GM23338 (cell line): ENCODE results near the gene SLC2A13. TPM values are rescaled to one million over a fixed set of nuclear protein-coding genes. Genes with fewer than 3 reads are reported as not detected.

Experiments used
- ATAC-seq: fragments of 200-7000 bp; cut with Tn5 transposase; 3 replicates; pipeline ENCODE4 v1.9.1; 2020
- DNase-seq: peaks from one replicate; pipeline ENCODE4 v3.0.0-alpha.2; 2015; ENCODE audit warnings: low spot score
- H2AFZ ChIP-seq: fragments of 200-600 bp; sonication (generic); 2 replicates; pipeline ENCODE4 v1.8.0; 2016; ENCODE audit warnings: antibody characterized with exemption, mild to moderate bottlenecking, moderate library complexity
- H3F3A ChIP-seq: fragments of 200-600 bp; sonication (generic); replicated peaks from 2 replicates; pipeline ENCODE4 v1.8.0; 2017; ENCODE audit warnings: antibody characterized with exemption, mixed run types, low read depth
- H3K27ac ChIP-seq: fragments of 200-600 bp; sonication (generic); 2 replicates; pipeline ENCODE4 v1.6.1; 2016; ENCODE audit warnings: low read depth
- H3K27me3 ChIP-seq: fragments of 200-600 bp; sonication (generic); 2 replicates; pipeline ENCODE4 v1.8.0; 2016; ENCODE audit warnings: mild to moderate bottlenecking, mixed run types, moderate library complexity; ENCODE audit not compliant: insufficient read depth
- H3K36me3 ChIP-seq: fragments of 200-600 bp; sonication (generic); 2 replicates; pipeline ENCODE4 v1.8.0; 2016; ENCODE audit warnings: mild to moderate bottlenecking; ENCODE audit not compliant: insufficient read depth
- H3K4me1 ChIP-seq: fragments of 200-600 bp; sonication (generic); 2 replicates; pipeline ENCODE4 v1.8.0; 2016; ENCODE audit warnings: mild to moderate bottlenecking, moderate library complexity; ENCODE audit not compliant: insufficient read depth
- H3K4me2 ChIP-seq: fragments of 200-600 bp; sonication (generic); 2 replicates; pipeline ENCODE4 v1.7.1; 2017; ENCODE audit warnings: mixed run types
- H3K4me3 ChIP-seq: fragments of 200-600 bp; sonication (generic); 2 replicates; pipeline ENCODE4 v1.6.1; 2016; ENCODE audit warnings: mixed run types
- H3K79me2 ChIP-seq: fragments of 200-600 bp; sonication (generic); replicated peaks from 2 replicates; pipeline ENCODE4 v1.8.0; 2017; ENCODE audit warnings: mild to moderate bottlenecking; ENCODE audit not compliant: insufficient read depth
- H3K9me2 ChIP-seq: fragments of 200-600 bp; sonication (generic); 2 replicates; pipeline ENCODE4 v1.8.0; 2017; ENCODE audit not compliant: insufficient read depth
- H4K20me1 ChIP-seq: fragments of 200-600 bp; sonication (generic); replicated peaks from 2 replicates; pipeline ENCODE4 v1.8.0; 2017; ENCODE audit warnings: mild to moderate bottlenecking; ENCODE audit not compliant: insufficient read depth
- H3K27ac Mint-ChIP-seq: 2 replicates; pipeline ENCODE4 v1.8.0; 2020; ENCODE audit warnings: inconsistent platforms, mild to moderate bottlenecking, moderate library complexity, mixed read lengths
- H3K27me3 Mint-ChIP-seq: 3 replicates; pipeline ENCODE4 v1.8.0; 2022; ENCODE audit warnings: low read depth, mild to moderate bottlenecking, moderate library complexity, mixed read lengths, inconsistent platforms; ENCODE audit not compliant: insufficient read depth, poor library complexity
- H3K36me3 Mint-ChIP-seq: 3 replicates; pipeline ENCODE4 v1.8.0; 2021; ENCODE audit warnings: low read depth, mild to moderate bottlenecking, inconsistent platforms, moderate library complexity, mixed read lengths
- H3K4me1 Mint-ChIP-seq: 3 replicates; pipeline ENCODE4 v1.8.0; 2020; ENCODE audit warnings: mild to moderate bottlenecking, inconsistent platforms, mixed read lengths
- H3K4me3 Mint-ChIP-seq: 3 replicates; pipeline ENCODE4 v1.8.0; 2021; ENCODE audit warnings: moderate library complexity, mild to moderate bottlenecking, inconsistent platforms, mixed read lengths
- H3K9me3 Mint-ChIP-seq: 3 replicates; pipeline ENCODE4 v1.8.0; 2020; ENCODE audit warnings: moderate library complexity, mild to moderate bottlenecking, inconsistent platforms, mixed read lengths
- CREB1 ChIP-seq: fragments of 250-450 bp; sonication (Bioruptor Pico); IDR thresholded peaks from 2 replicates; pipeline ENCODE4 v1.5.0; 2020; ENCODE audit warnings: low read depth, mild to moderate bottlenecking, moderate library complexity
- CTCF ChIP-seq, 2 experiments: fragments of 200-600 bp in 1 of 2; sonication (generic) in 1 of 2; conservative IDR thresholded peaks; 2 replicates each; pipeline versions ENCODE4 v1.5.1 to v1.6.1; 2016 to 2017; ENCODE audit warnings: antibody characterized with exemption in 2 of 2, low read depth in 2 of 2, mild to moderate bottlenecking in 2 of 2, moderate library complexity in 1 of 2
- ETS1 ChIP-seq: IDR thresholded peaks from 2 replicates; pipeline ENCODE4 v1.6.1; 2016; ENCODE audit warnings: antibody characterized with exemption
- EZH2 ChIP-seq: fragments of 200-600 bp; sonication (generic); IDR thresholded peaks from one replicate; pipeline ENCODE4 v1.8.0; 2017; ENCODE audit warnings: antibody characterized with exemption, mild to moderate bottlenecking, low read depth; ENCODE audit not compliant: unreplicated experiment
- EZH2phosphoT487 ChIP-seq: fragments of 200-600 bp; sonication (generic); IDR thresholded peaks from one replicate; pipeline ENCODE4 v1.8.1; 2018; ENCODE audit warnings: antibody characterized with exemption; ENCODE audit not compliant: unreplicated experiment
- JUNB ChIP-seq: IDR thresholded peaks from one replicate; pipeline ENCODE4 v1.6.1; 2016; ENCODE audit warnings: antibody characterized with exemption; ENCODE audit not compliant: unreplicated experiment
- NANOG ChIP-seq: IDR thresholded peaks from 2 replicates; pipeline ENCODE4 v1.6.1; 2016; ENCODE audit warnings: antibody characterized with exemption, borderline replicate concordance
- POLR2AphosphoS5 ChIP-seq: IDR thresholded peaks from 2 replicates; pipeline ENCODE4 v1.6.1; 2016; ENCODE audit warnings: antibody characterized with exemption, low read depth
- REST ChIP-seq: IDR thresholded peaks from one replicate; pipeline ENCODE4 v1.6.1; 2018; ENCODE audit warnings: antibody characterized with exemption; ENCODE audit not compliant: unreplicated experiment
- STAT1 ChIP-seq: IDR thresholded peaks from one replicate; pipeline ENCODE4 v1.6.1; 2016; ENCODE audit warnings: antibody characterized with exemption; ENCODE audit not compliant: unreplicated experiment
- ZNF114 ChIP-seq: fragments of 250-450 bp; sonication (Bioruptor Pico); IDR thresholded peaks from 2 replicates; pipeline ENCODE4 v1.5.0; 2020; ENCODE audit warnings: mild to moderate bottlenecking, moderate library complexity
- ZNF331 ChIP-seq: fragments of 250-450 bp; sonication (Bioruptor Pico); IDR thresholded peaks from 2 replicates; pipeline ENCODE4 v1.5.0; 2020; ENCODE audit warnings: low read depth, mild to moderate bottlenecking, moderate library complexity
- ZNF462 ChIP-seq: fragments of 250-450 bp; sonication (Bioruptor Pico); IDR thresholded peaks from 2 replicates; pipeline ENCODE4 v1.5.0; 2020; ENCODE audit warnings: mild to moderate bottlenecking, moderate library complexity
- polyA plus RNA-seq: library from polyadenylated mRNA; unstranded; fragments of >200 nt; fragmentation: Nextera tagmentation; extraction: Ambion mirVana; gene quantifications from 2 replicates; pipeline ENCODE4 v1.2.1, GENCODE V29; 2016
- total RNA-seq: library from RNA; depleted of rRNA; stranded (reverse); fragments of >200 nt; shearing (Covaris generic); gene quantifications from 2 replicates; pipeline ENCODE4 v1.2.3, GENCODE V29; 2014

SLC2A13 gene
- total and polyA plus RNA-seq, 2 experiments from 2014 or later, result 6.8 to 22.7 TPM

- Histone ChIP-seq H4K20me1 (no peaks in the 10 kb centered on the region), H3F3A (no peaks in the 10 kb centered on the region), H3K36me3 (no peaks in the 10 kb centered on the region), H3K4me3 (no peak overlapping the region), H3K27ac (no peak overlapping the region), H3K4me2 (no peak overlapping the region), H2AFZ (no peak overlapping the region), H3K79me2 (no peaks in the 10 kb centered on the region; the same call in 1 of the 2 replicates), H3K9me2 (no peaks in the 10 kb centered on the region), H3K4me1 (peaks cover 5% of the 10 kb centered on the region), H3K27me3 (no peaks in the 10 kb centered on the region)
- H3K36me3 Mint-ChIP-seq, result peaks cover 9% of the 10 kb centered on the region
- no peak for TF ChIP-seq ETS1
- TF ChIP-seq ZNF114 (CRISPR knock-in tag), result no peak
- TF ChIP-seq ZNF462 (CRISPR knock-in tag), result no peak
- no peak for TF ChIP-seq REST
- no peak for TF ChIP-seq STAT1
- no peak for TF ChIP-seq EZH2
- no peak for TF ChIP-seq CTCF (conservative IDR thresholded peaks at IDR 0.05; ENCODE audit: low read depth in 2 of 2)
- no peak for TF ChIP-seq EZH2phosphoT487
- TF ChIP-seq CREB1 (CRISPR knock-in tag), result no peak
- TF ChIP-seq NANOG, result no peak
- no peak for TF ChIP-seq ZNF331
- no peak for TF ChIP-seq POLR2AphosphoS5
- TF ChIP-seq JUNB, result no peak
- peaks cover 9% of the 10 kb centered on the region for H3K4me1 Mint-ChIP-seq
- no peak overlapping the region for H3K27ac Mint-ChIP-seq
- peak; percentile 2 for DNase-seq
- no peak for ATAC-seq
- H3K4me3 Mint-ChIP-seq, result no peak overlapping the region
- no peaks in the 10 kb centered on the region for H3K27me3 Mint-ChIP-seq
- peaks cover 6% of the 10 kb centered on the region; the same call in 2 of the 3 replicates for H3K9me3 Mint-ChIP-seq
Observed at GRCh38 chr12:39972119-39972518, 133.8 kb downstream of the SLC2A13 start.
